Stimulated activated CD8-positive, alpha-beta memory T cell treated with anti-CD3 and anti-CD28 coated beads, Interleukin-12 subunit alpha, Interleukin-12 subunit beta, amount 100 ng/mL, for 4 hours (primary cell): Measurements from ENCODE around the gene NENF.

Source experiments
- DNase-seq: peaks from one replicate; pipeline ENCODE4 v3.0.0-alpha.2; 2020; ENCODE audit warnings: low read depth

The NENF gene

GRCh38 chr1:212431644-212432043 is 1.1 kb upstream of the NENF start:
- DNase-seq, result no peak

- DNase-seq, result no peak
Observed at GRCh38 chr1:212432272-212432660, 454 bp upstream of the NENF start.

GRCh38 chr1:212433577-212434462 is 1.1 kb downstream of the NENF start:
- no peak for DNase-seq

- DNase-seq, result no peak
Observed at GRCh38 chr1:212434992-212435391, 2.3 kb downstream of the NENF start.

GRCh38 chr1:212437179-212437798 is 4.6 kb downstream of the NENF start:
- no peak for DNase-seq

- no peak for DNase-seq
Observed at GRCh38 chr1:212438831-212439237, 6.1 kb downstream of the NENF start.

- no peak for DNase-seq
Observed at GRCh38 chr1:212440419-212440818, 7.7 kb downstream of the NENF start.

GRCh38 chr1:212442408-212442807 is 9.7 kb downstream of the NENF start:
- no peak for DNase-seq

GRCh38 chr1:212446333-212446732 is 13.6 kb downstream of the NENF start:
- DNase-seq, result no peak

- DNase-seq, result no peak
Observed at GRCh38 chr1:212447478-212447877, 14.8 kb downstream of the NENF start.

- DNase-seq, result no peak
Observed at GRCh38 chr1:212450331-212450881, 17.7 kb downstream of the NENF start.

- no peak for DNase-seq
Observed at GRCh38 chr1:212451416-212452322, 18.9 kb downstream of the NENF start.

GRCh38 chr1:212452323-212453155 is 19.8 kb downstream of the NENF start:
- no peak for DNase-seq

GRCh38 chr1:212453156-212453857 is 20.6 kb downstream of the NENF start:
- no peak for DNase-seq

GRCh38 chr1:212454741-212455140 is 22.0 kb downstream of the NENF start:
- DNase-seq, result no peak

- DNase-seq, result no peak
Observed at GRCh38 chr1:212455401-212455800, 22.7 kb downstream of the NENF start.

- peak; percentile 61 for DNase-seq
Observed at GRCh38 chr1:212455803-212456528, 23.2 kb downstream of the NENF start.

- DNase-seq, result peak; percentile 21
Observed at GRCh38 chr1:212457740-212458338, 25.1 kb downstream of the NENF start.

GRCh38 chr1:212458817-212459216 is 26.1 kb downstream of the NENF start:
- DNase-seq, result no peak
